Erythroblast (primary cell): ENCODE measurements around the gene COPZ1.

Experiments used
- GATA1 ChIP-seq: IDR thresholded peaks from 2 replicates; pipeline ENCODE4 v1.6.1; 2011; ENCODE audit warnings: low read depth, mild to moderate bottlenecking, control low read depth, low read length, moderate library complexity
- POLR2A ChIP-seq: IDR thresholded peaks from 2 replicates; pipeline ENCODE4 v1.6.1; 2011; ENCODE audit warnings: mild to moderate bottlenecking, low read length

- TF ChIP-seq POLR2A (no peak), GATA1 (no peak)
Observed at GRCh38 chr12:54363047-54363446, 38.1 kb downstream of the COPZ1 start.
